ENCODE results near the gene ZMYND8. TPM values are rescaled to one million over a fixed set of nuclear protein-coding genes. Genes with fewer than 3 reads are reported as not detected.
"Not testable (repeated sequence)": the region's sequence is repeated elsewhere in the genome, so short reads cannot be mapped to it uniquely, and the experiment has no call there.

The ZMYND8 gene
- total RNA-seq, 1 donor from 2014 or later = 47.0 TPM

DNA sequence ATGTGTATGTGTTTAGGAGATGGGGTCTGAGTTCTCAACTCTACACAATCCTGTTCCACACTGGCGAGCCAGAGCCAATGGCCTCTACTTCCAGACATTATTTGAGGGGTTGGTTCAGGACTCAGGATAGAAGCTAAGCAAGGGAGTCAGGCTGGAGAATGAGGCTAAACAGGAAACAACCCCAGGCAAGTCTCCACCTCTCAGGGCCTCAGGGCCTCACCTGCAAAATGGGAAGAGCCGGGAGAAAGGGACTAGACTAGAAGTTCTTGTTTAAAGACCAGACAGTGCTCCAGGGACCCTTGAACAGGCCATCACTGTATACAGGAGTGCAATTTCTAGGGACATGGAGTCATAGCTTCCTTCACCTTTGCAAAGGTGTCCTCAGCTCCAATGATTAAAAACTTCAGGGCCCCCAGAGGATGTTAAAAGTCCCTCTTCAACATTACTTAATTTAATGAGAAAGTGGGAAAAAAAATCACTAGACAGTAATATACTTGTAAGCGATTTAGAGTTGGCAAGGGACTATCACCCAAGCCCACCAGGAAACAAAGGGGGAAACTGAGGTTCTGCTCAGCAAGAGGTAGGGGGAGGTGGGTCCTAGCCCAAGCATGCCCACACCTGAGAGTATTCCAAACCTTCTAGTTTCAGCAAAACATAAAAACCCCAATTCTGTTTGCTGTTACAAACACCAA is 41.7 kb downstream of the ZMYND8 start:
- intact Hi-C loops (cut with micrococcal nuclease) = loop anchor here (5.0 kb wide), 1 partner anchor 43 kb away; the partner anchor contains the start of gene ZMYND8

- intact Hi-C loops (cut with micrococcal nuclease) = no loop called here
Observed at GRCh38 chr20:47311967-47312681, 44.4 kb downstream of the ZMYND8 start.

- intact Hi-C loops (cut with micrococcal nuclease) = no loop called here
Observed at GRCh38 chr20:47311211-47311610, 45.3 kb downstream of the ZMYND8 start.

- intact Hi-C loops (cut with micrococcal nuclease) = no loop called here
Observed at GRCh38 chr20:47310729-47311128, 45.8 kb downstream of the ZMYND8 start.

- intact Hi-C loops (cut with micrococcal nuclease) = no loop called here
Observed at GRCh38 chr20:47309806-47310426, 46.6 kb downstream of the ZMYND8 start.

GRCh38 chr20:47309394-47309793 is 47.1 kb downstream of the ZMYND8 start:
- intact Hi-C loops (cut with micrococcal nuclease) = no loop called here

DNA sequence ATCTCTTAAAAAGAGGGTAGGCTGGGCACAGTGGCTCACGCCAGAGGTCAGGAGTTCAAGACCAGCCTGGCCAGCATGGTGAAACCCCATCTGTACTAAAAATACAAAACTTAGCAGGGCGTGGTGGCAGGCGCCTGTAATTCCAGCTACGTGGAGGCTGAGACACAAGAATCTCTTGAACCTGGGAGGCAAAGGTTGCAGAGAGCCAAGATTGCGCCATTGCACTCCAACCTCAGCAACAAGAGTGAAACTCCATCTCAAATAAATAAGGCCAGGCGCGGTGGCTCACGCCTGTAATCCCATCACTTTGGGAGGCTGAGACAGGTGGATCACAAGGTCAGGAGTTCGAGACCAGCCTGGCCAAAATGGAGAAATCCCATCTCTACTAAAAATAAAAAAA is 48.9 kb downstream of the ZMYND8 start:
- intact Hi-C loops (cut with micrococcal nuclease) = not testable (repeated sequence)

DNA sequence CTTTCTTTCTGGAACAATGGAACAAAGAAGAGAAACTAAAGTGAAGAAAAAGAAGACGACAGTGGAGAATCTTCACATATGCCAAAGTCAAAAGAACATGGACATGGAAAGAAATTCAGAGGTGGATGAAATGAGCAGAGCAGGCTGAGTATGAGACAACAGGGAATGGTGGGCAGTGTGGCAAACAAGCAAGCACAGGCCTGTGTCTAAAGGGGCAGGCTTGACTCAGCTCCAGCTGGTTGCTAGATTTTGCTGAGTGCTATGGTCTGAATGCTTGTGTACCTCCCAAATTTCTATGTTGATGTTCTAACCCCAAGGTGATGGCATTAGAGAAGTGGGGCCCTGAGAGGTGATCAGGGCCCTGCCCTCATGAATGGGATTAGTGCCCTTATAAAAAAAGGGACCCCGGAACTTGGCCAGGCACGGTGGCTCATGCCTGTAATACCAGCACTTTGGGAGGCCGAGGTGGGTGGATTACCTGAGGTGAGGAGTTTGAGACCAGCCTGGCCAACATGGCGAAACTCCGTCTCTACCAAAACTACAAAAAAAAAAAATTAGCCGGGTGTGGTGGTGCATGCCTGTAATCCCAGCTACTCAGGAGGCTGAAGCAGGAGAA is 49.6 kb downstream of the ZMYND8 start:
- intact Hi-C loops (cut with micrococcal nuclease) = no loop called here

DNA sequence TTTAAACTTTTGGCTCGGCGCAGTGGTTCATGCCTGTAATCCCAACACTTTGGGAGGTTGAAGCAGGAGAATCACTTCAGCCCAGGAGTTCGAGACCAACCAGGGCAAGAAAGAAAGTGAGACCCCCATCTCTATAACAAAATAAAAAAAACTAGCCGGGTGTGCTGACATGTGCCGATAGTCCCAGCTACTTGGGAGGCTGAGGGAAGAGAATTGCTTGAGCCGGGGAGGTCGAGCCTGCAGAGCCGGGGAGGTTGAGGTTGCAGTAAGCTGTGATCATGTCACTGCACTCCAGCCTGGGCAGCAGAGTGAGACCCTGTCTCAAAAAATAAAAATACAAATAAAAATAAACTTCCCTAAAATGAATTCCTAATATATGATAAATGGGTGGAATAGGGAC is 50.4 kb downstream of the ZMYND8 start:
- intact Hi-C loops (cut with micrococcal nuclease) = no loop called here

DNA sequence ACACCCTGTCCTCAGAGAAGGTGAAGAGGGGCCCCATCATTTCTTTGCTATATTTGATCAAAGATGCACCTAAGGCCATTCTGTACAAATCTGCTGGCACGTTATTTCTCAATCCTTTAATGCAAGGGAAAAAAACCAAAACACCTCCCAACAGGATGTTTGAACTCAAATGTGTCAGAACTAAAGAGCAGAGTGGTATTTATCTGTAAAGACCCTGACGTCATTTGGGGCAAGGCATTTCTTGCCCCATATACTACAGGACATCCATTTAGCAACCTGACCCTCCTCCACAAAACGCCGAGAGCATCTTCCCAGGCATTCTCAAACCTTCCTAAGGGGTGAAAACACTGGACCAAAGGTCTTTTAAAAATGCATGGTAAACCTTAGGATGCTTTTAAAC is 50.8 kb downstream of the ZMYND8 start:
- intact Hi-C loops (cut with micrococcal nuclease) = no loop called here

GRCh38 chr20:47304287-47304686 is 52.2 kb downstream of the ZMYND8 start:
- intact Hi-C loops (cut with micrococcal nuclease) = no loop called here

GRCh38 chr20:47303736-47304135 is 52.8 kb downstream of the ZMYND8 start:
- intact Hi-C loops (cut with micrococcal nuclease) = no loop called here

DNA sequence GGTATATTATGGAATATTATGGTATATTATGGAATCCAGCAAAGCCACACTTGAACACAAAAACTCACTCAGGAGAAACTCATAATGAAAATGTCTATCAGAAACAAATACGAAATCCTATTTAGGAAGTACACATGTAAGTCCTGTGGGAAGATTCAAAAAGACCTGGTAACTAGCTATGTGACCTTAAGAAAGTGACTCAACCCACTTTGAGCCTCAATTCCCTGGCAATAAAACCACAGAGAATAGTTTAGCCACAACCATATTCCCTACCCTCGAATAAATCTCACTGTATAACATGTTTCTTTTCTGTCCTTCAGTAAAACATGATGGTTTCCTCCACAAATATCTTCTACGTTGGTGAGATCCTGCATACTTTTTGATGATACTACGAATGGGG is 56.4 kb downstream of the ZMYND8 start:
- intact Hi-C loops (cut with micrococcal nuclease) = no loop called here

DNA sequence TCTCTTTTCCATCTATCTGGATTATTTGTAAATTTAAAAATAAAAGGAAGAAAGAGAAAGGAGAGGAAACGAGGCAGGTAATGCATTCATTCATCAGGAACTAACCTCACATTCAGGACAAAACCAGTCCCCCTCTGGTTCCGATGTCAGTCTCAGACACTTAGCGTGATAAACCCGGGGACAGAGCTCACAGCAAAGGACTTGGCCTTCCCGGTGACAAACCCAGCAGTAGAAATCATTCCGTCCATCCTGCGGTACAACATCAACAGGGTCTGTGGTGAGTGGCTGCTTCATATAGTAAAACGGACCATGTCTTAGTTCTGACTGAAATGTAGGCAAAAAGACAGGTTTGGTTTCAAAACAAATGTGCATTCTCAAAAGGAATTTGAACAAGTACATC is 57.9 kb downstream of the ZMYND8 start:
- intact Hi-C loops (cut with micrococcal nuclease) = no loop called here

- intact Hi-C loops (cut with micrococcal nuclease) = no loop called here
Observed at GRCh38 chr20:47297746-47298145, 58.8 kb downstream of the ZMYND8 start.

DNA sequence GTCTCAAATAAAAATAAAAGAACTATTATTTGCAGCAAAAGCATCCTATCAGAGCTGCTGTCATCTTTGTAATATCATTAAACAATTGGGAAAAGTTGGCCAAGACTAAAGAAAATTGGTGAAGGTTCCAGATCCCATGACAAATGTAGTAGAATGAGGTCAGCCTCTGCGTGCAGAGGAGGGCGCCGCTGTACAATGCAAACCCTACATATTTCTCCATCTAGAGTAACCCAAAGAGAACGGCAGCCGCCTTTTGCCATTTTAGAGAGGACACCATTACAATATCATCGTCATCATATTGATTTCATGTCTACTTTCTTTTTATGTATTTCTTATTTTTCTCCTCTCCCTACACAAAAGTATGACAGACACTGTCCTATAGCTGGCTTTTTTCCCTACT is 59.5 kb downstream of the ZMYND8 start:
- intact Hi-C loops (cut with micrococcal nuclease) = no loop called here

DNA sequence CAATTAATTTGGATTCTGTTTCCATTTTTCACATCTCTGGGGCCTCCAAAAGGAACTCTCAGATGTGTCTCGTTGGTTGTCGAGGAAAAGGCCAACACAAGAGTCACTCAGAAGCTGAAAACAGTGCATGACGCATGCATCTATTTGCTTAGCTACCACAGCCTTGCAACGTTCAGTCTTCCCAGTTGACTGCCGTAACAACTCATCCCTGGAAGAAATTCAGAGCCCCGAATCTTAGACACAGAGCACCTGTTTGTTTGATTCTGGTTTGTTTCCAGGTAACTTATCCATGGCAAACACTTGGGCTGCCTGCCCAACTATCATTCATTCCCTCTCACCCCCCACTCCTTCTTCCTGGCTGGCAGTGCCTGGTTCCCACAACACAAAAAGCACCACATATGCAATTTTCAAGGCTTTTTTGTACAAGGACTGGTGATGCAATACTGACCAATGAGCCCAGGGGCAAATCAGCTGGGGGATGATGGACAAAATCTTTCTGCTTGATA is 60.5 kb downstream of the ZMYND8 start:
- intact Hi-C loops (cut with micrococcal nuclease) = no loop called here

GRCh38 chr20:47295129-47295813 is 61.2 kb downstream of the ZMYND8 start:
- intact Hi-C loops (cut with micrococcal nuclease) = no loop called here

DNA sequence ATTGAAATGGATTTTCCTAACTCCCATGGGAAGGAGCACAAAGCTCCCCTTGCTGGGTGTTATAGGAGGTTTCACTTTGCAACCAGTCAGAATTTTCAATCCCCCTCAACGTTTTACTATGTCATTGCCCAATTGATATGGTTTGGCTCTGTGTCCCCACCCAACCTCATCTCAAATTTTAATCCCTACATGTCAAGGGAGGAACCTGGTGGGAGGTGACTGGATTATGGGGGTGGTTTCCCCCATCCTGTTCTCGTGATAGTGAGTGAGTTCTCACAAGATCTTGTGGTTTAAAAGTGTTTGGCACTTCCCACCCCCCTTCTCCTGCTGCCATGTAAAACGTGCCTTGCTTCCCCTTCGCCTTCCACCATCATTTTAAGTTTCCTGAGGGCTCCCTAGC is 62.9 kb downstream of the ZMYND8 start:
- intact Hi-C loops (cut with micrococcal nuclease) = no loop called here

- intact Hi-C loops (cut with micrococcal nuclease) = no loop called here
Observed at GRCh38 chr20:47292581-47292980, 63.9 kb downstream of the ZMYND8 start.
